GM21717 (cell line): ENCODE measurements around the gene BCAR1.
"Not testable (repeated sequence)": the region's sequence is repeated elsewhere in the genome, so short reads cannot be mapped to it uniquely, and the experiment has no call there.

Experiments
- ATAC-seq: cut with Tn5 transposase; IDR thresholded peaks from one replicate; pipeline ENCODE4 v1.9.1; 2021; ENCODE audit warnings: mild to moderate bottlenecking, moderate library complexity; ENCODE audit not compliant: unreplicated experiment

BCAR1 gene

DNA sequence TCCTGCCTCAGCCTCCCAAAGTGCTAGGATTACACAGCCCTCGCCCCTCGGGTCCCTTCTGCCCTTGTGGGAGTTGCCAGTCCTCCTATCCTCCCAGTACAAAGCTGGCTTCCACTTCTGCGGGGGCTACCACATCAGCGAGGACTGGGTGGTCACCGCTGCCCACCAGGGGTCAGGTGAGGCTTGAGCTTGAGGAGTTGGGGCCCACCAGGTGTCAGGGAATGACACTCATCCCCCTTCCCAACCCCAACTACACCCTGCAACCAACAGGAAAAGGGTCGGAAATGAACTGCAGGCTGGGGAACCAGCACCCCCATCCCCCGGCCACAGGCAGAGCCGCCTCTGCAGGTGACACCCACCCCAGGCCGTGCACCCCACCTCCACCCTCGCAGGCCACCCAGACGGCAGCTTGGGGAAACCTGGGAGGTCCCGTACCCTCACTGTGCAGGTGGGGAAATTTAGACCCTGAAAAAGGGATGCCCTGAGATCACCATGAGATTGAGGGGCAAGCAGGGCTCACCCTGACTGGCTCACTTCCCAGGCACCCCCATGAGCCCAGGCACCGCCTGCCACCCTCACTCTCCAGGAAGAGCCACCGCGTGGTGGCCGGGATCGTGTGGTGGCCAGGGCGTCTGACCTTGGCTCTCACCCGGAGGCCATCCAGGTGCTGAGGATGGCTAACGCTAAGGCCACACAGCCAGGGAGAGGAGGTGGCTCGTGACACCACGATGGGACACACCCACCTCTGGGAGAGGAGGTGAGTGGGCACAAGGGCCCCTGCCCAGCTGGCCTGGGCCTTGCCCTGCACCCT lies 24.7 kb downstream of the BCAR1 start:
- ATAC-seq = no peak

GRCh38 chr16:75225678-75226515 lies 25.5 kb downstream of the BCAR1 start:
- no peak for ATAC-seq

GRCh38 chr16:75225092-75225491 lies 26.3 kb downstream of the BCAR1 start:
- no peak for ATAC-seq

GRCh38 chr16:75224306-75225082 lies 26.9 kb downstream of the BCAR1 start:
- ATAC-seq = no peak

- not testable (repeated sequence) for ATAC-seq
Measured at GRCh38 chr16:75223129-75223528, 28.3 kb downstream of the BCAR1 start.

- no peak for ATAC-seq
Measured at GRCh38 chr16:75222271-75222783, 29.1 kb downstream of the BCAR1 start.

DNA sequence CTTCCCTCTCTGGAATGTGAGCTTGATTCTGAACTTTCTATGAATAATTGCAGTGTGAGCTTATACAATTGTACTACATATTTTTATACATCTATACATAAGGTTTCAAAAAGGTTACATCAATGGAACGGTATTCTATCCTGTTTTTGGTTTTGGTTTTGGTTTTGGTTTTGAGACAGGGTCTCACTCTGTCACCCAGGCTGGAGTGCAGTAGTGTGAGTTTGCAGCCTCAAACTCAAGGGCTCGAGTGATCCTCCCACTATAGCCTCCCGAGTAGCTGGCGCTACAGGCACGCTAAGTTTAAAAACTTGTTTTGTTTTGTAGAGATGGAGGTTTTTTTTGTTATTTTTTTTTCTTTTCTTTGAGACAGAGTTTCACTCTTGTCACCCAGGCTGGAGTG lies 31.6 kb downstream of the BCAR1 start:
- ATAC-seq = no peak

- no peak for ATAC-seq
Measured at GRCh38 chr16:75219088-75219487, 32.3 kb downstream of the BCAR1 start.

DNA sequence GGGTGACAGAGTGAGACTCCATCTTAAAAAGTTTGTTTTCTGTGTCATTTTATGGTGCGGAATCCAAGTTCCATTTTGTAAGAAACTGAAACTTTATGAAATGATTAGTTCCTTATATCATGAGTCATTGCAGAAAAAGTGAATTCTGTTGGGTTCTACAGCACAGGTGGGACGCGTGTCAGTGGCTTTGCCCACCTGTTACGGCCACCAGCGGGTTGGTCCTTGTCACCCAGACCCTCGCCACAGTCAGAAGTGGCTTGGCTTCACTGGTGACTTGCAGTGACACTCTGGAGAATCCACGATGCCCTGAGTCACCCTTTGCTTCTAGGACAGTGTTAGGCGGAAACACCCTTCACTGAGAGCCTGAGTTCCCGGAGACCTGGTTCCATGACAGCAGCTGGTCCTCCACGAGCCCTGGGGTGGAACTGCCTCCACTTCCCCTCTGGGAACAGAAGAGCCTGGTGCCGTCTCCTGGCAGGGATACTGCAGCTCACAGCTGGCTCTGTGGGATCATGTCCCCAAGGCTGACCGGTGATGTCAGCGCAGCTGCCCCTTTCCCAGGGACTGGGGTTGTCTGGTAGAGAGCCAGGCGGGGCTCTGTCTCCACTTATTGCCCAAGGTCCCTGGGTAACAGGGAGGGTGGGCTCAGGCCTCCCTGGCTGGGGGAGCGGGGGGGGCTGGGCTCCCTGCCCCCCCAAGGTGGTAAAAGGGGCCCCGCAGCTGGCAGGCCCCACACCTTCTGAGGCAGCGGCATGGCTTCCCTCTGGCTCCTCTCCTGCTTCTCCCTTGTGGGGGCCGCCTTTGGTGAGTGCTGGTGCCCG lies 33.0 kb downstream of the BCAR1 start, which contains the start of gene CTRB1:
Gene CTRB1 (plus strand): TSS at position 733 of the 821 bp plus-strand sequence. CDS start 20 bp downstream, at position 753.
- peak; percentile 78 for ATAC-seq

DNA sequence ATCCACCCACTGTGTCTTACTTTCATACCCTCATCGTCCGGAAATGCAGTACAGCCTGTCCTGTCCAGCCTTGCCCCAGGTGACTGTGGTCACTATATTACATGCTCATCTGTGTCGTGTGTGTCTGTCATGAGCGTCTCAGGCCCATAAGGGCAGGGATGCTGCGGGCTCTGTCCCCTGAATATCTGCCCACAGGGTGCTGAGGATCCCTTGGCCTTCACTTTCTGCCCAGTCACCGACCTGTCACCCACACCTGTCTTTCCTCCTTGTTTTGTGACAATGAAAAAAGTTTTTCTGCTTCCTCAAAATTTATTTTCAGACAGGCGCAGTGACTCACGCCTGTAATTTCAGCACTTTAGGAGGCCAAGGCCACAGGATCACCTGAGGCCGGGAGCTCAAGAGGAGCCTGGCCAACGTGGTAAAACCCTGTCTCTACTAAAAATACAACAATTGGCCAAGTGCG lies 34.0 kb downstream of the BCAR1 start:
- no peak for ATAC-seq

GRCh38 chr16:75216576-75216975 lies 34.8 kb downstream of the BCAR1 start:
- no peak for ATAC-seq

DNA sequence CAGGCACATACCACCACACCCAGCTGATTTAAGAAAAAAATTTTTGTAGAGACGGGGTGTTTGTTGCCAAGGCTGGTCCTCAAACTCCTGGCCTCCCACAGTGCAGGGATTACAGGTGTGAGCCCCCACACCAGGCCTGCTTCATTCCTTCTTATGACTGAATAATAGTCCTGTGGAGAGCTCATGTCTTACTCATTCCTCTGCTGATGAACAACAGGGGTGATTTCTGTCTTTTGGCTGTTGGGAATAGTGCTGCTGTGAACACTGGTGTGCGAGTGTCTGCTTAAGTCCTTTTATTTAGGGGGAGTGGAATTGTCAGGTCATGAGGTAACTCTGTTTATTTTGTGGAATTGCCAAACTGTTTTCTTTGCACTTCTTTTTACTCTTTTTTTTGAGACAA lies 35.3 kb downstream of the BCAR1 start:
- no peak for ATAC-seq

GRCh38 chr16:75211286-75211685 lies 40.1 kb downstream of the BCAR1 start:
- ATAC-seq = not testable (repeated sequence)

GRCh38 chr16:75209944-75210343 lies 41.5 kb downstream of the BCAR1 start:
- ATAC-seq = no peak

- ATAC-seq = not testable (repeated sequence)
Measured at GRCh38 chr16:75209514-75209913, 41.9 kb downstream of the BCAR1 start.

DNA sequence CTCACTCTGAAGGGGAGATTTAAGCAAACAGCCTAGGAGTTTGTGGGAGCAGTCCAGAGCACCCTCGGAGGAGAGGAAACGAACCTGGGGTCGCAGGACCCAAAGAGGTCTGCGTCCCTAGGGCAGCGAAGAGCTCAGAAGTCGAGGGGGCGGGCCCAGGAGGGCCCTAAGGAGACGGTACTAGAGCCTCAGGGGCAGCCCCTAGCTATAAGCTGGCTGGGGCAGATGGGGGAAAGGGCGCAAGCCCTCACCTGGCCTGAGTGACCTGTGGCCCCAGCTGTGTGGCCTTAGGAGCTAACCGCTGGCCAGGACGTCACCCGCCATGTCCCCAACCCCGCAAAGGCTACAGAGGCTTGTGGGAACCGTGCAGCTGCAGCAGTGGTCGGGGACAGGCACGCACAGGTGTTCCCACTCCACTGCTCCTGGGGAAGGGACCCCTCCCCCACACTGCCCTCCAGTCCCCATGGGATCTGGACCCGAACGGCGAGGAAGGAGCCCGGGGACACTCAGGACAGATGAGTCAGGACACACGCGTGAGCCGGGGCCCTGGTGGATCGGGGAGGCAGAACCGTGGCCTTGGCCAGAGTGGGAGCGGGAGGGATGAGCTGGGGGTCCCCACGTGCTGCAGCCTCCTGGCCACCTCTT lies 42.4 kb downstream of the BCAR1 start:
- ATAC-seq = no peak

- no peak for ATAC-seq
Measured at GRCh38 chr16:75208242-75208825, 43.1 kb downstream of the BCAR1 start.

- no peak for ATAC-seq
Measured at GRCh38 chr16:75207831-75208230, 43.6 kb downstream of the BCAR1 start.
